HEK293 (cell line): ENCODE results near the gene GNB5.

ENCODE experiments used
- ZNF140 ChIP-seq: fragments of 450-650 bp; formaldehyde crosslinking; IDR thresholded peaks from 2 replicates; pipeline ENCODE4 v1.5.1; 2016; ENCODE audit warnings: missing biosample characterization, missing genetic modification characterization
- TF ChIP-seq, protein P1 (sequence below): fragments of 450-650 bp; formaldehyde crosslinking; IDR thresholded peaks from 2 replicates; pipeline ENCODE4 v1.5.1; 2016; ENCODE audit warnings: missing biosample characterization, missing genetic modification characterization
- TF ChIP-seq, protein P2 (sequence below): fragments of 450-650 bp; formaldehyde crosslinking; IDR thresholded peaks from 2 replicates; pipeline ENCODE4 v1.5.1; 2016; ENCODE audit warnings: missing biosample characterization, missing genetic modification characterization, borderline replicate concordance

DNA sequence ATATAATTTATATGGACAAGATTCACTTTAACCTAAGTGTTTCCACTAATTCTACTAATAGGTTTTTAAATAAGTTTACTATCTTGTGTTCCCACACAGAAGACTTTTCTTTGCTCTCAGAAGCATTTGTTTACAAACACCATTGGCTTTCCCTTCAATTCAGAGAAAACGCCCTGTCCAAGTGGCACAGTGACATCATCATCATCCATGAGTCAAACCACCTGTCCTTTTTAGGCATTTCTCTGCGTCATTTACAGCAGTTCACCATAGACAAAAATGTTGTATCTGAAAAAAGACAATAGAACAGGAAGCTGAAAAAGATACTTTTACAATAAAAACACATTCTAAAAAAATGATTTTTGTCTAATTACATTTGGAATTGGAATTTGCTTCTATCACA lies 69.3 kb downstream of the GNB5 start:
- TF ChIP-seq, protein P1, sequence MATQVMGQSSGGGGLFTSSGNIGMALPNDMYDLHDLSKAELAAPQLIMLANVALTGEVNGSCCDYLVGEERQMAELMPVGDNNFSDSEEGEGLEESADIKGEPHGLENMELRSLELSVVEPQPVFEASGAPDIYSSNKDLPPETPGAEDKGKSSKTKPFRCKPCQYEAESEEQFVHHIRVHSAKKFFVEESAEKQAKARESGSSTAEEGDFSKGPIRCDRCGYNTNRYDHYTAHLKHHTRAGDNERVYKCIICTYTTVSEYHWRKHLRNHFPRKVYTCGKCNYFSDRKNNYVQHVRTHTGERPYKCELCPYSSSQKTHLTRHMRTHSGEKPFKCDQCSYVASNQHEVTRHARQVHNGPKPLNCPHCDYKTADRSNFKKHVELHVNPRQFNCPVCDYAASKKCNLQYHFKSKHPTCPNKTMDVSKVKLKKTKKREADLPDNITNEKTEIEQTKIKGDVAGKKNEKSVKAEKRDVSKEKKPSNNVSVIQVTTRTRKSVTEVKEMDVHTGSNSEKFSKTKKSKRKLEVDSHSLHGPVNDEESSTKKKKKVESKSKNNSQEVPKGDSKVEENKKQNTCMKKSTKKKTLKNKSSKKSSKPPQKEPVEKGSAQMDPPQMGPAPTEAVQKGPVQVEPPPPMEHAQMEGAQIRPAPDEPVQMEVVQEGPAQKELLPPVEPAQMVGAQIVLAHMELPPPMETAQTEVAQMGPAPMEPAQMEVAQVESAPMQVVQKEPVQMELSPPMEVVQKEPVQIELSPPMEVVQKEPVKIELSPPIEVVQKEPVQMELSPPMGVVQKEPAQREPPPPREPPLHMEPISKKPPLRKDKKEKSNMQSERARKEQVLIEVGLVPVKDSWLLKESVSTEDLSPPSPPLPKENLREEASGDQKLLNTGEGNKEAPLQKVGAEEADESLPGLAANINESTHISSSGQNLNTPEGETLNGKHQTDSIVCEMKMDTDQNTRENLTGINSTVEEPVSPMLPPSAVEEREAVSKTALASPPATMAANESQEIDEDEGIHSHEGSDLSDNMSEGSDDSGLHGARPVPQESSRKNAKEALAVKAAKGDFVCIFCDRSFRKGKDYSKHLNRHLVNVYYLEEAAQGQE (tag by site-specific recombination), result no peak
- TF ChIP-seq, protein P2, sequence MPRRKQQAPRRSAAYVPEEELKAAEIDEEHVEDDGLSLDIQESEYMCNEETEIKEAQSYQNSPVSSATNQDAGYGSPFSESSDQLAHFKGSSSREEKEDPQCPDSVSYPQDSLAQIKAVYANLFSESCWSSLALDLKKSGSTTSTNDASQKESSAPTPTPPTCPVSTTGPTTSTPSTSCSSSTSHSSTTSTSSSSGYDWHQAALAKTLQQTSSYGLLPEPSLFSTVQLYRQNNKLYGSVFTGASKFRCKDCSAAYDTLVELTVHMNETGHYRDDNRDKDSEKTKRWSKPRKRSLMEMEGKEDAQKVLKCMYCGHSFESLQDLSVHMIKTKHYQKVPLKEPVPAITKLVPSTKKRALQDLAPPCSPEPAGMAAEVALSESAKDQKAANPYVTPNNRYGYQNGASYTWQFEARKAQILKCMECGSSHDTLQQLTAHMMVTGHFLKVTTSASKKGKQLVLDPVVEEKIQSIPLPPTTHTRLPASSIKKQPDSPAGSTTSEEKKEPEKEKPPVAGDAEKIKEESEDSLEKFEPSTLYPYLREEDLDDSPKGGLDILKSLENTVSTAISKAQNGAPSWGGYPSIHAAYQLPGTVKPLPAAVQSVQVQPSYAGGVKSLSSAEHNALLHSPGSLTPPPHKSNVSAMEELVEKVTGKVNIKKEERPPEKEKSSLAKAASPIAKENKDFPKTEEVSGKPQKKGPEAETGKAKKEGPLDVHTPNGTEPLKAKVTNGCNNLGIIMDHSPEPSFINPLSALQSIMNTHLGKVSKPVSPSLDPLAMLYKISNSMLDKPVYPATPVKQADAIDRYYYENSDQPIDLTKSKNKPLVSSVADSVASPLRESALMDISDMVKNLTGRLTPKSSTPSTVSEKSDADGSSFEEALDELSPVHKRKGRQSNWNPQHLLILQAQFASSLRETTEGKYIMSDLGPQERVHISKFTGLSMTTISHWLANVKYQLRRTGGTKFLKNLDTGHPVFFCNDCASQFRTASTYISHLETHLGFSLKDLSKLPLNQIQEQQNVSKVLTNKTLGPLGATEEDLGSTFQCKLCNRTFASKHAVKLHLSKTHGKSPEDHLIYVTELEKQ, result no peak
- TF ChIP-seq ZNF140 (tag by site-specific recombination), result no peak
